A673 (cell line): Measurements from ENCODE around the gene CDC42EP4.

Source experiments
- CTCF ChIP-seq: fragments of 300-800, 200-600 bp; sonication (generic); conservative IDR thresholded peaks from 2 replicates; pipeline ENCODE4 v1.5.1; 2017; ENCODE audit warnings: low read depth, mild to moderate bottlenecking, antibody characterized with exemption, low read length, moderate library complexity, mixed read lengths
- EZH2 ChIP-seq: fragments of 200-600 bp; sonication (generic); IDR thresholded peaks from 2 replicates; pipeline ENCODE4 v1.6.1; 2017; ENCODE audit warnings: borderline replicate concordance, low read depth, mild to moderate bottlenecking, mixed read lengths, antibody characterized with exemption, low read length; ENCODE audit not compliant: poor library complexity, severe bottlenecking

- TF ChIP-seq CTCF = no peak
- TF ChIP-seq EZH2 = no peak
Measured at GRCh38 chr17:73257516-73257915, 54.3 kb downstream of the CDC42EP4 start.
